ENCODE measurements around the gene NINJ2. TPM values are rescaled to one million over a fixed set of nuclear protein-coding genes. Genes with fewer than 3 reads are reported as not detected.

Gene NINJ2
- total and polyA plus RNA-seq, 12 donors = 1.9 to 25.7 (median 8.3) TPM

GRCh38 chr12:659090-659683, 4.1 kb downstream of the NINJ2 start:
- no peak overlapping the region for H3K4me3 ChIP-seq
- no peaks in the 10 kb centered on the region for H3K9me3 ChIP-seq
- DNase-seq (no peak), ATAC-seq (no peak)
- H3K4me1 ChIP-seq = peaks cover 16 to 30% (median 26%) of the 10 kb centered on the region in 9 donors
- H3K27me3 ChIP-seq = no peaks in the 10 kb centered on the region
- intact Hi-C loops (cut with DNase I) = no loop called here
- no peaks in the 10 kb centered on the region for H3K36me3 ChIP-seq
- TF ChIP-seq CTCF (IDR thresholded peaks at IDR 0.05) = no peak
- WGBS, 2 donors = 80 to 88% methylated on average over 5 of the region's 5 CpGs
- H3K27ac ChIP-seq = no peak overlapping the region

GRCh38 chr12:650983-651382, 12.3 kb downstream of the NINJ2 start:
- ATAC-seq (no peak), DNase-seq (no peak)
- Histone ChIP-seq H3K36me3 (peaks cover 0 to 5% (median 0%) of the 10 kb centered on the region in 9 donors), H3K4me3 (no peak overlapping the region), H3K4me1 (peaks cover 11 to 23% (median 20%) of the 10 kb centered on the region in 9 donors), H3K9me3 (no peaks in the 10 kb centered on the region), H3K27ac (peak overlapping the region in 2 of 10 donors; percentile 3 to 24), H3K27me3 (no peaks in the 10 kb centered on the region)
- intact Hi-C loops (cut with DNase I) = no loop called here
- peak in 5 of 9 donors; percentile 16 to 33 (median 25) for TF ChIP-seq CTCF (IDR thresholded peaks at IDR 0.05)
- WGBS, 2 donors = 73 to 80% methylated on average over 3 of the region's 3 CpGs

GRCh38 chr12:647385-648085, 15.7 kb downstream of the NINJ2 start:
- no peak for ATAC-seq
- DNase-seq = no peak
- TF ChIP-seq CTCF (IDR thresholded peaks at IDR 0.05) = no peak
- Histone ChIP-seq H3K4me3 (no peak overlapping the region), H3K9me3 (no peaks in the 10 kb centered on the region), H3K36me3 (peaks cover 0 to 6% (median 0%) of the 10 kb centered on the region in 9 donors), H3K4me1 (peaks cover 23 to 54% (median 51%) of the 10 kb centered on the region in 9 donors), H3K27me3 (no peaks in the 10 kb centered on the region), H3K27ac (peak overlapping the region; percentile 96 to 100 (median 99))
- 76 to 84% methylated on average over 7 of the region's 7 CpGs for WGBS, 2 donors
- intact Hi-C loops (cut with DNase I) = loop anchor here in 8 of 10 donors (2.0 to 10.0 kb wide), 9 partner anchors 45 to 167 kb away; partner anchors contain the start of gene WNK1 (in 3 of the 8)

- Histone ChIP-seq H3K4me3 (peak overlapping the region in 6 of 10 donors; percentile 7 to 37 (median 19)), H3K27me3 (no peaks in the 10 kb centered on the region), H3K27ac (peak overlapping the region; percentile 96 to 100 (median 99)), H3K36me3 (peaks cover 0 to 6% (median 0%) of the 10 kb centered on the region in 9 donors), H3K9me3 (no peaks in the 10 kb centered on the region), H3K4me1 (peaks cover 23 to 62% (median 57%) of the 10 kb centered on the region in 9 donors)
- ATAC-seq (peak; percentile 10 to 80 (median 67)), DNase-seq (peak; percentile 65 to 88)
- TF ChIP-seq CTCF (IDR thresholded peaks at IDR 0.05) = no peak
- intact Hi-C loops (cut with DNase I) = loop anchor here in 8 of 10 donors (1.0 to 10.0 kb wide), 10 partner anchors 46 to 168 kb away; partner anchors contain the start of gene WNK1 (in 3 of the 8)
- 42 to 48% methylated on average over 14 of the region's 14 CpGs for WGBS, 2 donors
Measured at GRCh38 chr12:646442-647384, 16.5 kb downstream of the NINJ2 start.
